Epithelial cell of esophagus (primary cell): ENCODE results near the gene SGTB.
"Not testable (repeated sequence)": the region's sequence is repeated elsewhere in the genome, so short reads cannot be mapped to it uniquely, and the experiment has no call there.

Source experiments
- DNase-seq: peaks from one replicate; pipeline ENCODE4 v3.0.0; 2010; ENCODE audit warnings: low read depth
- H3K4me3 ChIP-seq: 2 replicates; pipeline ENCODE4 v1.5.1; 2011; ENCODE audit warnings: mild to moderate bottlenecking, low read length, control low read depth
- TF ChIP-seq, protein P1 (sequence below): IDR thresholded peaks from 2 replicates; pipeline ENCODE4 v1.5.1; 2011; ENCODE audit warnings: low read depth, mild to moderate bottlenecking, low read length, control low read depth, inconsistent platforms; ENCODE audit not compliant: insufficient read depth; ENCODE audit errors: missing control alignments

SGTB gene

GRCh38 chr5:65623482-65623881 lies 98.4 kb downstream of the SGTB start:
- TF ChIP-seq, protein P1, sequence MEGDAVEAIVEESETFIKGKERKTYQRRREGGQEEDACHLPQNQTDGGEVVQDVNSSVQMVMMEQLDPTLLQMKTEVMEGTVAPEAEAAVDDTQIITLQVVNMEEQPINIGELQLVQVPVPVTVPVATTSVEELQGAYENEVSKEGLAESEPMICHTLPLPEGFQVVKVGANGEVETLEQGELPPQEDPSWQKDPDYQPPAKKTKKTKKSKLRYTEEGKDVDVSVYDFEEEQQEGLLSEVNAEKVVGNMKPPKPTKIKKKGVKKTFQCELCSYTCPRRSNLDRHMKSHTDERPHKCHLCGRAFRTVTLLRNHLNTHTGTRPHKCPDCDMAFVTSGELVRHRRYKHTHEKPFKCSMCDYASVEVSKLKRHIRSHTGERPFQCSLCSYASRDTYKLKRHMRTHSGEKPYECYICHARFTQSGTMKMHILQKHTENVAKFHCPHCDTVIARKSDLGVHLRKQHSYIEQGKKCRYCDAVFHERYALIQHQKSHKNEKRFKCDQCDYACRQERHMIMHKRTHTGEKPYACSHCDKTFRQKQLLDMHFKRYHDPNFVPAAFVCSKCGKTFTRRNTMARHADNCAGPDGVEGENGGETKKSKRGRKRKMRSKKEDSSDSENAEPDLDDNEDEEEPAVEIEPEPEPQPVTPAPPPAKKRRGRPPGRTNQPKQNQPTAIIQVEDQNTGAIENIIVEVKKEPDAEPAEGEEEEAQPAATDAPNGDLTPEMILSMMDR: no peak
- H3K4me3 ChIP-seq: peak overlapping the region; percentile 97
- no peak for DNase-seq

DNA sequence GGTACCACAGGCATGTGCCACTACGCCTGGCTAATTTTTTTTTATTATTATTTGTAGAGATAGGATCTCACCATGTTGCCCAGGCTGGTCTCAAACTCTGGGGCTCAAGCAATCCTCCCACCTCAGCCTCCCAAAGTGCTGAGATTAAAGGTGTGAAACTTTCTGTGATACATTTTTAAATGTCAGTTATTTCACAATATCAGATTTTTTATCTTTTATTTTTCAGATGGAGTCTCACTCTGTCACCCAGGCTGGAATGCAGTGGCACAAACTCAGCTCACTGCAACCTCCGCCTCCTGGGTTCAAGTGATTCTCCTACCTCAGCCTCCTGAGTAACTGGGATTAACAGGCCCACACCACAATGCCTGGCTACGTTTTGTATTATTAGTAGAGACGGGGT lies 99.9 kb downstream of the SGTB start:
- DNase-seq, H3K4me3 ChIP-seq: not testable (repeated sequence)

DNA sequence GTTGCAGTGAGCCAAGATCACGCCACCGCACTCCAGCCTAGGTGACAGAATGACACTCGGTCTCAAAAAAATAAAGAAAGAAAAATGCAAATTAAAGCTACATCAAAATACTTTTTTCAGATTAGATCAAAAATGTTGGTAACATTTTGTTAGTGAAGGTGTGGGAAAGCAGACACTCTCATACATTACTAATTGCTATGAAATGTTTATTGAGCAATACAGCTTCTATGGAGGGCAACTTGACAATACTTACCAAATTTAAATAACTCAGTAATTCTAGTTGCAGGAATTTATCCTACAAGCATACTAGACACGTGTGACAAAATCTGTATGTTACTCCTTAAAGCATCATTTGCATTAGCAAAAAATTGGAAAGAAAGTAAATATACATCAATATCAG lies 101.9 kb downstream of the SGTB start:
- no peak overlapping the region for H3K4me3 ChIP-seq
- TF ChIP-seq, protein P1: no peak
- peak; percentile 37 for DNase-seq
